Amniotic stem cell (primary cell): Measurements from ENCODE around the gene KRT23.
"Not testable (repeated sequence)": the region's sequence is repeated elsewhere in the genome, so short reads cannot be mapped to it uniquely, and the experiment has no call there.

Experiments
- DNase-seq: peaks from one replicate; lab custom pipeline; 2025; lab: John Stamatoyannopoulos, UW

Gene KRT23

GRCh38 chr17:40950176-40950575 is 12.7 kb upstream of the KRT23 start:
- no peak for DNase-seq

GRCh38 chr17:40949418-40949817 is 12.0 kb upstream of the KRT23 start:
- DNase-seq, result no peak

GRCh38 chr17:40947929-40948328 is 10.5 kb upstream of the KRT23 start:
- DNase-seq, result no peak

- no peak for DNase-seq
Observed at GRCh38 chr17:40945414-40945813, 8.0 kb upstream of the KRT23 start.

GRCh38 chr17:40944531-40944930 is 7.1 kb upstream of the KRT23 start:
- DNase-seq, result no peak

GRCh38 chr17:40942553-40942952 is 5.1 kb upstream of the KRT23 start:
- DNase-seq, result no peak

GRCh38 chr17:40940266-40940665 is 2.8 kb upstream of the KRT23 start:
- no peak for DNase-seq

- no peak for DNase-seq
Observed at GRCh38 chr17:40938981-40939380, 1.5 kb upstream of the KRT23 start.

- no peak for DNase-seq
Observed at GRCh38 chr17:40936976-40937375, 470 bp downstream of the KRT23 start.

GRCh38 chr17:40936437-40936971 is 942 bp downstream of the KRT23 start:
- DNase-seq, result no peak

GRCh38 chr17:40935624-40936023 is 1.8 kb downstream of the KRT23 start:
- DNase-seq, result no peak

GRCh38 chr17:40932608-40933007 is 4.8 kb downstream of the KRT23 start:
- no peak for DNase-seq

- DNase-seq, result no peak
Observed at GRCh38 chr17:40931311-40931710, 6.1 kb downstream of the KRT23 start.

GRCh38 chr17:40926341-40926740 is 11.1 kb downstream of the KRT23 start:
- no peak for DNase-seq

GRCh38 chr17:40922239-40922638 is 15.2 kb downstream of the KRT23 start:
- DNase-seq, result peak; percentile 41

- DNase-seq, result no peak
Observed at GRCh38 chr17:40921026-40921425, 16.4 kb downstream of the KRT23 start.

- not testable (repeated sequence) for DNase-seq
Observed at GRCh38 chr17:40917116-40917515, 20.3 kb downstream of the KRT23 start.

GRCh38 chr17:40916366-40916765 is 21.1 kb downstream of the KRT23 start:
- DNase-seq, result no peak

- no peak for DNase-seq
Observed at GRCh38 chr17:40915721-40916256, 21.7 kb downstream of the KRT23 start.

- DNase-seq, result peak; percentile 47
Observed at GRCh38 chr17:40915199-40915661, 22.2 kb downstream of the KRT23 start.

- DNase-seq, result no peak
Observed at GRCh38 chr17:40914075-40914855, 23.2 kb downstream of the KRT23 start.

GRCh38 chr17:40912486-40913210 is 24.8 kb downstream of the KRT23 start:
- no peak for DNase-seq

- peak; percentile 32 for DNase-seq
Observed at GRCh38 chr17:40910441-40910841, 27.0 kb downstream of the KRT23 start.
